ENCODE measurements around the gene PLXND1.
"Not testable (repeated sequence)": the region's sequence is repeated elsewhere in the genome, so short reads cannot be mapped to it uniquely, and the experiment has no call there.

The PLXND1 gene

GRCh38 chr3:129612534-129613366 lies 6.3 kb upstream of the PLXND1 start:
- DNase-seq (ENCODE audit: low read depth), result no peak

- DNase-seq (ENCODE audit: low read depth), result no peak
Observed at GRCh38 chr3:129611812-129612533, 5.5 kb upstream of the PLXND1 start.

- DNase-seq (ENCODE audit: low read depth), result no peak
Observed at GRCh38 chr3:129611446-129611800, 4.9 kb upstream of the PLXND1 start.

GRCh38 chr3:129610794-129611445 lies 4.4 kb upstream of the PLXND1 start:
- DNase-seq (ENCODE audit: low read depth), result not testable (repeated sequence)

- no peak for DNase-seq (ENCODE audit: low read depth)
Observed at GRCh38 chr3:129610276-129610675, 3.8 kb upstream of the PLXND1 start.

GRCh38 chr3:129609591-129610182 lies 3.2 kb upstream of the PLXND1 start:
- no peak for DNase-seq (ENCODE audit: low read depth)

GRCh38 chr3:129608936-129609590 lies 2.6 kb upstream of the PLXND1 start:
- no peak for DNase-seq (ENCODE audit: low read depth)

- no peak for DNase-seq (ENCODE audit: low read depth)
Observed at GRCh38 chr3:129608087-129608935, 1.8 kb upstream of the PLXND1 start.

- no peak for DNase-seq (ENCODE audit: low read depth)
Observed at GRCh38 chr3:129607391-129608068, 1.1 kb upstream of the PLXND1 start.

GRCh38 chr3:129605922-129606635 lies 397 bp downstream of the PLXND1 start:
- DNase-seq (ENCODE audit: low read depth), result no peak

- no peak for DNase-seq (ENCODE audit: low read depth)
Observed at GRCh38 chr3:129605203-129605921, 1.1 kb downstream of the PLXND1 start.

GRCh38 chr3:129604767-129605166 lies 1.7 kb downstream of the PLXND1 start:
- no peak for DNase-seq (ENCODE audit: low read depth)

GRCh38 chr3:129603991-129604749 lies 2.3 kb downstream of the PLXND1 start:
- DNase-seq (ENCODE audit: low read depth), result no peak

GRCh38 chr3:129603561-129603942 lies 2.9 kb downstream of the PLXND1 start:
- DNase-seq (ENCODE audit: low read depth), result no peak

GRCh38 chr3:129602730-129603560 lies 3.5 kb downstream of the PLXND1 start:
- DNase-seq (ENCODE audit: low read depth), result no peak

- no peak for DNase-seq (ENCODE audit: low read depth)
Observed at GRCh38 chr3:129602309-129602708, 4.2 kb downstream of the PLXND1 start.

- no peak for DNase-seq (ENCODE audit: low read depth)
Observed at GRCh38 chr3:129601713-129602112, 4.8 kb downstream of the PLXND1 start.

GRCh38 chr3:129600348-129600747 lies 6.1 kb downstream of the PLXND1 start:
- DNase-seq (ENCODE audit: low read depth), result no peak

Measured in activated T-cell treated with anti-CD3 and anti-CD28 coated beads for 24 hours (primary cell).